Astrocyte (in vitro differentiated cells and primary cell): Measurements from ENCODE around the gene CLDN6. TPM values are rescaled to one million over a fixed set of nuclear protein-coding genes. Genes with fewer than 3 reads are reported as not detected.

Experiments used
- DNase-seq: peaks from one replicate; pipeline ENCODE4 v3.0.0-alpha.2; 2010; ENCODE audit warnings: low read depth
- FAIRE-seq: peaks from 2 replicates; lab custom pipeline; 2011; peaks lifted over from hg19 to GRCh38; lab: Jason Lieb, UNC
- H2AFZ ChIP-seq: 2 replicates; pipeline ENCODE4 v1.6.0; 2012; ENCODE audit warnings: low read depth, low read length, inconsistent platforms
- H3K27ac ChIP-seq: 2 replicates; pipeline ENCODE4 v1.5.1; 2011; ENCODE audit warnings: low read depth, low read length, inconsistent platforms
- H3K27me3 ChIP-seq: 2 replicates; pipeline ENCODE4 v1.6.0; 2011; ENCODE audit warnings: low read length, inconsistent platforms; ENCODE audit not compliant: insufficient read depth
- H3K36me3 ChIP-seq: 2 replicates; pipeline ENCODE4 v1.5.1; 2011; ENCODE audit warnings: low read length, inconsistent platforms; ENCODE audit not compliant: insufficient read depth
- H3K4me1 ChIP-seq: 2 replicates; pipeline ENCODE4 v1.5.1; 2011; ENCODE audit warnings: low read length, inconsistent platforms; ENCODE audit not compliant: insufficient read depth
- H3K4me2 ChIP-seq: 2 replicates; pipeline ENCODE4 v1.6.0; 2012; ENCODE audit warnings: low read length, inconsistent platforms
- H3K4me3 ChIP-seq: 2 replicates; pipeline ENCODE4 v1.5.1; 2011; ENCODE audit warnings: low read depth, mild to moderate bottlenecking, low read length, inconsistent platforms; ENCODE audit not compliant: insufficient read depth
- H3K79me2 ChIP-seq: 2 replicates; pipeline ENCODE4 v1.6.0; 2012; ENCODE audit warnings: mild to moderate bottlenecking, low read length, inconsistent platforms; ENCODE audit not compliant: insufficient read depth
- H3K9ac ChIP-seq: 2 replicates; pipeline ENCODE4 v1.6.0; 2012; ENCODE audit warnings: mild to moderate bottlenecking, low read length, inconsistent platforms
- H3K9me3 ChIP-seq: 2 replicates; pipeline ENCODE4 v1.5.1; 2012; ENCODE audit warnings: low read depth, mild to moderate bottlenecking, low read length, inconsistent platforms; ENCODE audit not compliant: insufficient read depth
- H4K20me1 ChIP-seq: 2 replicates; pipeline ENCODE4 v1.6.0; 2012; ENCODE audit warnings: low read length, inconsistent platforms; ENCODE audit not compliant: insufficient read depth
- H3K27ac Mint-ChIP-seq: one replicate; pipeline ENCODE4 v1.8.0; 2021; ENCODE audit warnings: mild to moderate bottlenecking, mixed read lengths; ENCODE audit not compliant: unreplicated experiment
- H3K27me3 Mint-ChIP-seq: one replicate; pipeline ENCODE4 v1.8.0; 2021; ENCODE audit warnings: low read depth, mixed read lengths; ENCODE audit not compliant: unreplicated experiment
- H3K36me3 Mint-ChIP-seq: one replicate; pipeline ENCODE4 v1.8.0; 2021; ENCODE audit warnings: low read depth, mixed read lengths; ENCODE audit not compliant: unreplicated experiment
- H3K4me1 Mint-ChIP-seq: one replicate; pipeline ENCODE4 v1.8.0; 2021; ENCODE audit warnings: low read depth, mixed read lengths; ENCODE audit not compliant: unreplicated experiment
- H3K4me3 Mint-ChIP-seq: one replicate; pipeline ENCODE4 v1.8.0; 2021; ENCODE audit warnings: mild to moderate bottlenecking, moderate library complexity, mixed read lengths; ENCODE audit not compliant: unreplicated experiment
- H3K9me3 Mint-ChIP-seq: one replicate; pipeline ENCODE4 v1.8.0; 2021; ENCODE audit warnings: mild to moderate bottlenecking, mixed read lengths; ENCODE audit not compliant: unreplicated experiment
- CTCF ChIP-seq: IDR thresholded peaks from 2 replicates; pipeline ENCODE4 v1.5.1; 2011; ENCODE audit warnings: low read depth, mild to moderate bottlenecking, inconsistent platforms, low read length, moderate library complexity; ENCODE audit not compliant: insufficient read depth
- EZH2 ChIP-seq: IDR thresholded peaks from 2 replicates; pipeline ENCODE4 v1.6.1; 2012; ENCODE audit warnings: mild to moderate bottlenecking, low read length, inconsistent platforms; ENCODE audit not compliant: insufficient read depth
- total RNA-seq: library from RNA; stranded (reverse); gene quantifications from 2 replicates; pipeline ENCODE4 v1.2.1, GENCODE V29; 2021

The CLDN6 gene
- total RNA-seq, 1 donor from 2014 or later: 584 TPM

- H3K36me3 ChIP-seq: no peaks in the 10 kb centered on the region
- peak overlapping the region; percentile 100 for H3K27ac ChIP-seq
- DNase-seq (peak; percentile 91), FAIRE-seq (no peak)
- H3K9ac ChIP-seq: peak overlapping the region; percentile 99
- peak overlapping the region; percentile 94 for H3K4me3 ChIP-seq
- Mint-ChIP-seq H3K9me3 (no peaks in the 10 kb centered on the region), H3K27me3 (no peaks in the 10 kb centered on the region), H3K27ac (peak overlapping the region; percentile 100), H3K4me3 (peak overlapping the region; percentile 93), H3K36me3 (peaks cover 6% of the 10 kb centered on the region), H3K4me1 (peaks cover 10% of the 10 kb centered on the region)
- H3K79me2 ChIP-seq: peaks cover 5% of the 10 kb centered on the region
- H3K27me3 ChIP-seq: no peaks in the 10 kb centered on the region
- no peak overlapping the region for H2AFZ ChIP-seq
- peaks cover 29% of the 10 kb centered on the region for H3K4me1 ChIP-seq
- no peaks in the 10 kb centered on the region for H3K9me3 ChIP-seq
- TF ChIP-seq EZH2 (no peak), CTCF (peak; percentile 7)
- H4K20me1 ChIP-seq: peaks cover 19% of the 10 kb centered on the region
- peak overlapping the region; percentile 88 for H3K4me2 ChIP-seq
Measured at GRCh38 chr16:3021449-3022207, 3.6 kb upstream of the CLDN6 start.

- peak overlapping the region; percentile 94 for H3K4me3 ChIP-seq
- H3K27me3 ChIP-seq: no peaks in the 10 kb centered on the region
- peak; percentile 75 for DNase-seq
- Mint-ChIP-seq H3K27me3 (no peaks in the 10 kb centered on the region), H3K9me3 (no peaks in the 10 kb centered on the region), H3K27ac (peak overlapping the region; percentile 100), H3K4me3 (peak overlapping the region; percentile 93), H3K36me3 (peaks cover 4% of the 10 kb centered on the region), H3K4me1 (peaks cover 14% of the 10 kb centered on the region)
- H3K27ac ChIP-seq: peak overlapping the region; percentile 100
- peak overlapping the region; percentile 88 for H3K4me2 ChIP-seq
- no peaks in the 10 kb centered on the region for H3K36me3 ChIP-seq
- peaks cover 5% of the 10 kb centered on the region for H3K79me2 ChIP-seq
- H3K9ac ChIP-seq: peak overlapping the region; percentile 99
- FAIRE-seq: no peak
- peaks cover 29% of the 10 kb centered on the region for H3K4me1 ChIP-seq
- peaks cover 12% of the 10 kb centered on the region for H4K20me1 ChIP-seq
- H2AFZ ChIP-seq: no peak overlapping the region
- H3K9me3 ChIP-seq: no peaks in the 10 kb centered on the region
- TF ChIP-seq EZH2 (no peak), CTCF (no peak)
Measured at GRCh38 chr16:3020604-3021448, 2.8 kb upstream of the CLDN6 start.
